22Rv1 (cell line): Measurements from ENCODE around the gene BCAS2.

Source experiments
- H3K27ac ChIP-seq: fragments of 450-650 bp; 2 replicates; pipeline ENCODE4 v1.5.1; 2017
- ZFX ChIP-seq: fragments of 450-650 bp; IDR thresholded peaks from 2 replicates; pipeline ENCODE4 v1.6.1; 2017; ENCODE audit warnings: antibody characterized with exemption, borderline replicate concordance
- TF ChIP-seq, protein P1 (sequence below): fragments of 450-650 bp; IDR thresholded peaks from 2 replicates; pipeline ENCODE4 v1.5.1; 2017; ENCODE audit warnings: mild to moderate bottlenecking

The BCAS2 gene

GRCh38 chr1:114609826-114610225 is 28.4 kb upstream of the BCAS2 start:
- TF ChIP-seq, protein P1, sequence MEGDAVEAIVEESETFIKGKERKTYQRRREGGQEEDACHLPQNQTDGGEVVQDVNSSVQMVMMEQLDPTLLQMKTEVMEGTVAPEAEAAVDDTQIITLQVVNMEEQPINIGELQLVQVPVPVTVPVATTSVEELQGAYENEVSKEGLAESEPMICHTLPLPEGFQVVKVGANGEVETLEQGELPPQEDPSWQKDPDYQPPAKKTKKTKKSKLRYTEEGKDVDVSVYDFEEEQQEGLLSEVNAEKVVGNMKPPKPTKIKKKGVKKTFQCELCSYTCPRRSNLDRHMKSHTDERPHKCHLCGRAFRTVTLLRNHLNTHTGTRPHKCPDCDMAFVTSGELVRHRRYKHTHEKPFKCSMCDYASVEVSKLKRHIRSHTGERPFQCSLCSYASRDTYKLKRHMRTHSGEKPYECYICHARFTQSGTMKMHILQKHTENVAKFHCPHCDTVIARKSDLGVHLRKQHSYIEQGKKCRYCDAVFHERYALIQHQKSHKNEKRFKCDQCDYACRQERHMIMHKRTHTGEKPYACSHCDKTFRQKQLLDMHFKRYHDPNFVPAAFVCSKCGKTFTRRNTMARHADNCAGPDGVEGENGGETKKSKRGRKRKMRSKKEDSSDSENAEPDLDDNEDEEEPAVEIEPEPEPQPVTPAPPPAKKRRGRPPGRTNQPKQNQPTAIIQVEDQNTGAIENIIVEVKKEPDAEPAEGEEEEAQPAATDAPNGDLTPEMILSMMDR = no peak
- TF ChIP-seq ZFX = no peak
- H3K27ac ChIP-seq = no peak overlapping the region

DNA sequence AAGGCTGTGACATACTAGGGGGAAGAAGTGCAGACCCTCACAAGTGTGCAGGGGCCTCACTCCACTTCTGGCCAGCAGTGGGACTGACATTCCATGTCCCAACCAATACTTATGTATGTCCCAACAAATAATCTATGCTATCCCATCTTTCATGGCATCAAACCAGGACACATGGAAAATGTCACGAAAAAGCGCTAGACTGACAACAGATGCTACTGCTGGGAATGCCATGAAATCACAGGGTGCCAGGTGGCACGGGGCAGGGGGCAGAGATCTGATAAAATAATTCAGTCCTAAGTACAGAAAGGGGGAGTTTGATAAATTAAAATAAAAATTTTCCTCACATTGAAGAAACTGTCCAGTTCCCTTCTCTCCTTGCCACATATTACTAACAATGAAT is 27.6 kb upstream of the BCAS2 start:
- TF ChIP-seq, protein P1 = no peak
- no peak for TF ChIP-seq ZFX
- no peak overlapping the region for H3K27ac ChIP-seq

- no peak for TF ChIP-seq ZFX
- TF ChIP-seq, protein P1 = no peak
- H3K27ac ChIP-seq = no peak overlapping the region
Measured at GRCh38 chr1:114607223-114607622, 25.8 kb upstream of the BCAS2 start.

DNA sequence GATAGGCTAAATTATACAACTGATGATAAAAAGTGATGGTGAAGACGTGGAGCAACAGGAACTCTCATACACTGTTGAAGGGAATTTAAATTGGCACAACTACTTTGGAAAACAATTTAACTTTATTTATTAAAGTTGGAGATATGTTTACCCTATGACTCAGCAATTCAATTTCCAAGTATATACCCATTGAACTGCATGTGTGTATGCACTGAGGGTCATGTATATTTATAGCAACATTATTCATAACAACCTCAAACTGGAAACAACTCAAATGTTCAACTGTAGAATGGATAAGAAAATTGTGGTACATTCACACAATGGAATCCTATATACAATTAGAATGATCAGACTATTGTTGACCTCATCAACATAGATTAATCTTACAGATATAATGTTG is 16.5 kb upstream of the BCAS2 start:
- TF ChIP-seq, protein P1 = no peak
- TF ChIP-seq ZFX = no peak
- no peak overlapping the region for H3K27ac ChIP-seq

- H3K27ac ChIP-seq = no peak overlapping the region
- no peak for TF ChIP-seq ZFX
Measured at GRCh38 chr1:114595602-114596001, 14.2 kb upstream of the BCAS2 start.

DNA sequence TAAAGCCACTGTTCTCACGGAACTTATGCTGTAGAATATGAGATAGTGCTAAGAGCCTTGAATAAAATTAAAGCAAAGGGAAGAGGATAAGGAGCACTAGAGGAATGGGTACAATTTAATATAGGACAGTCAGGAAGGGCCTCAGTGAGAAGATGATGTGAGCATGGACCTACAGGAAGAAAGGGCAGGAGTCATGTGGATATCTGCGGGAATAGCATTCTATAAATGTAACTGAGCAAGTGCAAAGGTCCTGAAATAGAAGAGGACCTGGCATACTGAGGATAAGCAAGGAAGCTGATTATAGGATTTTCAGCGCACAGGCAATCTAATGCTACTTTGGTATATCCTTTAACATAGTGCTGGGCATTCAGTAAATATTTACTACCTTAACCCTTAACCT is 12.6 kb upstream of the BCAS2 start:
- no peak for TF ChIP-seq ZFX
- TF ChIP-seq, protein P1 = no peak
- no peak overlapping the region for H3K27ac ChIP-seq

DNA sequence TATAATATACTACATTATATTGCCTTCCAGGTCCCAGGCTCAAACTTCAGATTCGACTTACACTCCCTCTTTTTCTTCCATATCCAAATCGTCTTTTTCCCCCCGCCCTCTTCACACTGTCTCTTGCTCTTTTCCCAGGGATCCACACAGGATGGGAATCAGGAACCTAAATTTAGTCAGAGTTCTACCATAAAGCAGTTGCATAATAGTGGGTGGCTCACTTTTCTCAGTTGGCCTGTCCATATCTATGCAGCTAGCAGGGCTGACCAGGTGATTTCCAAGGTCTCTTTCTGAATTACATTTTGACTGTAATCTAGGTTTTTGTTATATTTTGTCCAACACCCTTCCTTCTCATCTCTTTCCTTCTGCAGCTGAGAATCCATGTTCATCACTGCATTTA is 7.7 kb upstream of the BCAS2 start:
- TF ChIP-seq ZFX = no peak
- TF ChIP-seq, protein P1 = no peak
- no peak overlapping the region for H3K27ac ChIP-seq

GRCh38 chr1:114588196-114588689 is 6.8 kb upstream of the BCAS2 start:
- no peak overlapping the region for H3K27ac ChIP-seq
- TF ChIP-seq, protein P1 = no peak
- no peak for TF ChIP-seq ZFX
